Measurements from ENCODE around the gene REST. TPM values are rescaled to one million over a fixed set of nuclear protein-coding genes. Genes with fewer than 3 reads are reported as not detected.
A peak's percentile ranks its signal among the peaks of the same experiment; 100 is the strongest.
"Not testable (repeated sequence)": the region's sequence is repeated elsewhere in the genome, so short reads cannot be mapped to it uniquely, and the experiment has no call there.

REST gene
- total RNA-seq, 5 donors from 2014 or later (not counting 1 experiment from before 2014, with no cell fraction given): 57.0 to 72.1 (median 67.4) TPM

DNA sequence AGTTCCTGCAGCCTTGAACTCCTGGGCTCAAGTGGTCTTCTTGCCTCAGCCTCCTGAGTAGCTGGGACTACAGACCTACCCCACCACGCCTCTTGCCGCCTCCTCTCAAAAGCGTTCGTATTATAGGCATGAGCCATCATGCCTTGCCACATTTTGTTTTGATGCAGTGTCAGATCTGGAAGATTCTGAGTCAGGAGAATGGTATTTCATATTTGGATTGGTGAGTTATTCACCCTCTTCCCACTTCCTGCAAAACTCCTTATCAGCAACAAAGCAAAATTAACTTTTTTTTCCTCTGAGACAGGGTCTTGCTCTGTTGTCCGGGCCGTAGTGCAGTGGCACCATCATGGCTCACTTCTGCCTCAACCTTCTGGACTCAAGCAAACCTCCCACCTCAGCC, 29.6 kb downstream of the REST start:
- H3K27ac Mint-ChIP-seq: peak overlapping the region in 1 of 2 donors; percentile 14
- Histone ChIP-seq H3K36me3 (ENCODE audit: control insufficient read depth in 2 of 2, extremely low read depth in 1 of 2, insufficient read depth in 1 of 2, low read length in 1 of 2) (peaks cover 12 to 17% of the 10 kb centered on the region in 2 donors), H3K4me1 (ENCODE audit: control insufficient read depth in 1 of 2, extremely low read depth in 1 of 2, insufficient read depth in 2 of 2, low read length in 2 of 2) (no peaks in the 10 kb centered on the region), H3K27me3 (replicated peaks in 1 of 2; ENCODE audit: control insufficient read depth in 2 of 2, extremely low read depth in 1 of 2, insufficient read depth in 2 of 2, low read length in 1 of 2) (no peaks in the 10 kb centered on the region), H3K4me3 (ENCODE audit: control insufficient read depth in 1 of 2, extremely low read depth in 1 of 2, low read length in 1 of 2) (no peak overlapping the region), H3K9me3 (no peaks in the 10 kb centered on the region), H3K27ac (ENCODE audit: low read length) (no peak overlapping the region)
- POLR2A ChIA-PET: no interaction called here
- WGBS (ENCODE audit: insufficient coverage): 95% methylated on average over 2 of the region's 6 CpGs
- no peak for ATAC-seq (replicated peaks in 1 of 4)
- peaks cover 13 to 18% (median 16%) of the 10 kb centered on the region in 3 donors for H3K4me1 Mint-ChIP-seq
- no peak for DNase-seq
- H3K9me3 Mint-ChIP-seq: no peaks in the 10 kb centered on the region
- peaks cover 29% of the 10 kb centered on the region for H3K36me3 Mint-ChIP-seq
- CTCF ChIA-PET: no interaction called here
- no peak overlapping the region for H3K4me3 Mint-ChIP-seq
- H3K27me3 Mint-ChIP-seq: no peaks in the 10 kb centered on the region

DNA sequence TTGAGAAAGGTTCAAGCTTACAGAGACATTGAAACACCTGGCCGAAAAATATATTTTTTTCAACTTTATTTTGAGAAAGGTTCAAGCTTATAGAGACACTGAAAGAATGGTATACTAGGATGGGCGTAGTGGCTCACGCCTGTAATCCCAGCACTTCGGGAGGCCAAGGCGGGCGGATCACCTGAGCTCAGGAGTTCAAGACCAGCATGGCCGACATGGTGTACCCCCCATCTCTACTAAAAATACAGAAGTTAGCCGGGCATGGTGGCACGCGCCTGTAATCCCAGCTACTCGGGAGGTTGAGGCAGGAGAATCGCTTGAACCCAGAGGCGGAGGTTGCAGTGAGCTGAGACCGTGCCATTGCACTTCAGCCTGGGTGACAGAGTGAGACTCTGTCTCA, 32.1 kb downstream of the REST start:
- CTCF ChIA-PET; H3K27ac Mint-ChIP-seq; H3K4me3 Mint-ChIP-seq; H3K27ac ChIP-seq (ENCODE audit: low read length); H3K9me3 ChIP-seq; DNase-seq; H3K4me3 ChIP-seq (ENCODE audit: control insufficient read depth in 1 of 2, extremely low read depth in 1 of 2, low read length in 1 of 2); H3K4me1 ChIP-seq (ENCODE audit: control insufficient read depth in 1 of 2, extremely low read depth in 1 of 2, insufficient read depth in 2 of 2, low read length in 2 of 2); H3K27me3 ChIP-seq (replicated peaks in 1 of 2; ENCODE audit: control insufficient read depth in 2 of 2, extremely low read depth in 1 of 2, insufficient read depth in 2 of 2, low read length in 1 of 2); H3K4me1 Mint-ChIP-seq; H3K9me3 Mint-ChIP-seq; ATAC-seq (replicated peaks in 1 of 4); H3K27me3 Mint-ChIP-seq; POLR2A ChIA-PET: not testable (repeated sequence)
- whole genome bisulfite sequencing (ENCODE audit: insufficient coverage): 100% methylated on average over 4 of the region's 14 CpGs
- H3K36me3 ChIP-seq (ENCODE audit: control insufficient read depth in 2 of 2, extremely low read depth in 1 of 2, insufficient read depth in 1 of 2, low read length in 1 of 2): peaks cover 12 to 17% of the 10 kb centered on the region in 2 donors
- peaks cover 25% of the 10 kb centered on the region for H3K36me3 Mint-ChIP-seq

DNA sequence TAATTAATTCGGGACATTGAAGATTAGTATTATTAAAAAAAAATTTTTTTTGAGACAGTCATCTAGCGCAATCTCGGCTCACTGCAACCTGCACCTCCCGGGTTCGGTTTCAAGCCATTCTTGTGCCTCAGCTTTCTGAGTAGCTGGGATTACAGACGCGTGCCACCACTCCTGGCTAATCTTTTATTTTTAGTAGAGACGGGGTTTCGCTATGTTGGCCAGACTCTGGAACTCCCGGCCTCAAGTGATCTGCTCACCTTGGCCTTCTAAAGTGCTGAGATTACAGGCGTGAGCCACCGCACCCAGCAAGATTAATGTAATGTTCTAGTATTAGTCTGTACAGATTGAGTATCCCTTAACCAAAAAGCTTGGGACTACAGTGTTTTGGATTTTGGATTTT, 32.7 kb downstream of the REST start:
- Mint-ChIP-seq H3K27ac (no peak overlapping the region), H3K36me3 (peaks cover 25% of the 10 kb centered on the region), H3K27me3 (no peaks in the 10 kb centered on the region), H3K4me1 (peaks cover 0 to 6% (median 1%) of the 10 kb centered on the region in 3 donors), H3K4me3 (no peak overlapping the region), H3K9me3 (no peaks in the 10 kb centered on the region)
- ChIA-PET CTCF (no interaction called here), POLR2A (no interaction called here)
- no peaks in the 10 kb centered on the region for H3K9me3 ChIP-seq
- no peak overlapping the region for H3K4me3 ChIP-seq (ENCODE audit: control insufficient read depth in 1 of 2, extremely low read depth in 1 of 2, low read length in 1 of 2)
- ATAC-seq (replicated peaks in 1 of 4): no peak
- no peak for DNase-seq
- no peaks in the 10 kb centered on the region for H3K4me1 ChIP-seq (ENCODE audit: control insufficient read depth in 1 of 2, extremely low read depth in 1 of 2, insufficient read depth in 2 of 2, low read length in 2 of 2)
- no peaks in the 10 kb centered on the region for H3K27me3 ChIP-seq (replicated peaks in 1 of 2; ENCODE audit: control insufficient read depth in 2 of 2, extremely low read depth in 1 of 2, insufficient read depth in 2 of 2, low read length in 1 of 2)
- H3K36me3 ChIP-seq (ENCODE audit: control insufficient read depth in 2 of 2, extremely low read depth in 1 of 2, insufficient read depth in 1 of 2, low read length in 1 of 2): peaks cover 12 to 17% of the 10 kb centered on the region in 2 donors
- 96% methylated on average over 5 of the region's 12 CpGs for WGBS (ENCODE audit: insufficient coverage)
- no peak overlapping the region for H3K27ac ChIP-seq (ENCODE audit: low read length)

DNA sequence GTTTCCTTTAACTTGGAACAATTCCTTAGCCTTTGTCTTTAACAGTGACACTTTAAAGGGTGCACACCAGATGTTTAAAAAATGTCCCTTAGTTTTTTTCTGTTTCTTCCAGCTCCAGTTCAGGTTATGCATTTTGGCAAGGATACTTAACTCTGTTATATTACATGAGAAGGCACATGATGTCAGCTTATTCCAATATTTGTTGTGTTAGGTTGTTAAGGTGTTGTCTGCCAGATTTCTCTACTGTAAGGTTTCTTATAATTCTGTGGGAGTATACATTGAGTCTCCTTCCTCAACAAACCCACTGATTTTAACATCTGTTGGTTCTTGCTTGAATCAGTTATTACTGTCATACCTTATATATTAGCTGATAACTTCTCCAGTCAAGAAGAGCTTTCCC, 33.3 kb downstream of the REST start:
- H3K4me1 ChIP-seq (ENCODE audit: control insufficient read depth in 1 of 2, extremely low read depth in 1 of 2, insufficient read depth in 2 of 2, low read length in 2 of 2): no peaks in the 10 kb centered on the region
- Mint-ChIP-seq H3K36me3 (peaks cover 25% of the 10 kb centered on the region), H3K27ac (no peak overlapping the region), H3K27me3 (no peaks in the 10 kb centered on the region), H3K4me3 (no peak overlapping the region), H3K9me3 (no peaks in the 10 kb centered on the region), H3K4me1 (peaks cover 0 to 6% (median 1%) of the 10 kb centered on the region in 3 donors)
- no peaks in the 10 kb centered on the region for H3K27me3 ChIP-seq (replicated peaks in 1 of 2; ENCODE audit: control insufficient read depth in 2 of 2, extremely low read depth in 1 of 2, insufficient read depth in 2 of 2, low read length in 1 of 2)
- H3K4me3 ChIP-seq (ENCODE audit: control insufficient read depth in 1 of 2, extremely low read depth in 1 of 2, low read length in 1 of 2): no peak overlapping the region
- DNase-seq: no peak
- CTCF ChIA-PET: interaction anchor here in 1 of 2 donors (0.6 kb wide), 1 partner anchor 834 kb away, joined by 3 read pairs; no protein-coding TSS in a partner anchor
- no peak for ATAC-seq (replicated peaks in 1 of 4)
- no peaks in the 10 kb centered on the region for H3K9me3 ChIP-seq
- peaks cover 12 to 17% of the 10 kb centered on the region in 2 donors for H3K36me3 ChIP-seq (ENCODE audit: control insufficient read depth in 2 of 2, extremely low read depth in 1 of 2, insufficient read depth in 1 of 2, low read length in 1 of 2)
- POLR2A ChIA-PET: no interaction called here
- H3K27ac ChIP-seq (ENCODE audit: low read length): no peak overlapping the region

DNA sequence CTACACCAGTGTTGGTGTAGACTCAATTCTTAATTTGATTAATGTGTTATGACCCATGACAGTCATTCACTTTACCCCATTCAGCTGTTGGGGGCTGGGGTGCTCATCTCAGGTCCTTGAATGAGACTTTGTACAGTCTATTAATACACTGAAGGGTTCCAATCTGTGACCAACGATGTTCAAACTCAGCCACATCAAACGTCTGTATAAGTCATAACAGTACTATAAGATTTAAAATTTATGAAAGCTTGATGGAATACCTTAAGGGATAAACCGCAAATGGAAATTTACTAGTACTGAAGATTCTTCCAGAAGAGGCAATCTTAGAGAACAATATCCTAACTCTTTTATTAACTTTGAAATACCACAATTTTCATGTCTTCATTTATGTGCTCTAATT, 33.7 kb downstream of the REST start:
- Mint-ChIP-seq H3K27me3 (no peaks in the 10 kb centered on the region), H3K27ac (no peak overlapping the region), H3K4me1 (peaks cover 0 to 6% (median 1%) of the 10 kb centered on the region in 3 donors), H3K36me3 (peaks cover 22% of the 10 kb centered on the region), H3K9me3 (no peaks in the 10 kb centered on the region), H3K4me3 (no peak overlapping the region)
- no peak for DNase-seq
- Histone ChIP-seq H3K36me3 (ENCODE audit: control insufficient read depth in 2 of 2, extremely low read depth in 1 of 2, insufficient read depth in 1 of 2, low read length in 1 of 2) (peaks cover 12 to 17% of the 10 kb centered on the region in 2 donors), H3K4me3 (ENCODE audit: control insufficient read depth in 1 of 2, extremely low read depth in 1 of 2, low read length in 1 of 2) (no peak overlapping the region), H3K27me3 (replicated peaks in 1 of 2; ENCODE audit: control insufficient read depth in 2 of 2, extremely low read depth in 1 of 2, insufficient read depth in 2 of 2, low read length in 1 of 2) (no peaks in the 10 kb centered on the region), H3K9me3 (no peaks in the 10 kb centered on the region), H3K27ac (ENCODE audit: low read length) (no peak overlapping the region), H3K4me1 (ENCODE audit: control insufficient read depth in 1 of 2, extremely low read depth in 1 of 2, insufficient read depth in 2 of 2, low read length in 2 of 2) (no peaks in the 10 kb centered on the region)
- ChIA-PET POLR2A (no interaction called here), CTCF (interaction anchor here in 1 of 2 donors (0.6 kb wide), 1 partner anchor 835 kb away, joined by 3 read pairs; no protein-coding TSS in a partner anchor)
- ATAC-seq (replicated peaks in 1 of 4): no peak
- WGBS (ENCODE audit: insufficient coverage): no CpG with 5 or more reads among the region's 3 CpGs

DNA sequence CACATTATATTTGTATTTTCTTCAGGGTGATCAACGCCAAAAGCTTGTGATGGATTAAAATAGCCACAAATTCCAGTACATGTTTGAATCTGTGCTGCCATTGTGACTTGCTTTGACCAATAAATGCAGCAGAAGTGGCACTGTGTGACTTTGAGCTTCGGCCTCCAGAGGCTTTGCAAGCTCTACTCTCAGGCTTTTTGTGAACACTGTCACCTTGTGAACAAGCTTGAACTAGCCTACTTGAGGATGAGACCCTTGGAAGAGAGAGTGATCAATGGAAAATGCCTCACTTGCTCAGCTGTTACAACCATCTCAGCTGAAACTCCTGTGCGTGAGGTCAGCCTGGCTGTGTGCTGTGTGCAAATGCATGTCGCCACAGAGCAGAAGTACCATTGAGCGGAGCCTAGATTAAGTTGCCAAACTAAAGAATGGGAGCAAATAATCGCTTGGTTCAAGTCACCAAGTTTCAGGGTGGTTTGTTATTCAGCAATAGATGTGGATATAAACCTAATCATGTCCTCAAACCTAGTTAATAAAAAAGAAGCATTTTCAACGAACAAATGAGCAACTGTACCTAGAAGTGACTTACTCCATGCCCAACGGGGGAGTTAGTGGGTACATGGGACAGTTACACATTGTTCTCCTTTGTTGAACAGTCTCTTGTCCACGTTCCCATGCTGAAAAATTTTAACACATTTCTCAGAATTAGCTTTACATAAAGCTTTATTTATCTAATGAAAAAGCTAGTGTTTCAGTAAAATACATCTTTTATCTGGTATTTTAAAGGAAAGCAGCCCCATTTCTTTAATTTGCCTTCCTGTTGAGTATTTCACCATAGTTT, 46.2 kb downstream of the REST start:
- DNase-seq (no peak), ATAC-seq (replicated peaks in 1 of 4) (no peak)
- no peak overlapping the region for H3K4me3 ChIP-seq (ENCODE audit: control insufficient read depth in 1 of 2, extremely low read depth in 1 of 2, low read length in 1 of 2)
- H3K27me3 Mint-ChIP-seq: no peaks in the 10 kb centered on the region
- H3K36me3 ChIP-seq (ENCODE audit: control insufficient read depth in 2 of 2, extremely low read depth in 1 of 2, insufficient read depth in 1 of 2, low read length in 1 of 2): no peaks in the 10 kb centered on the region
- WGBS (ENCODE audit: insufficient coverage): 92% methylated on average over 4 of the region's 9 CpGs
- H3K9me3 Mint-ChIP-seq: no peaks in the 10 kb centered on the region
- H3K27ac Mint-ChIP-seq: no peak overlapping the region
- H3K27me3 ChIP-seq (replicated peaks in 1 of 2; ENCODE audit: control insufficient read depth in 2 of 2, extremely low read depth in 1 of 2, insufficient read depth in 2 of 2, low read length in 1 of 2): no peaks in the 10 kb centered on the region
- no peaks in the 10 kb centered on the region for H3K4me1 ChIP-seq (ENCODE audit: control insufficient read depth in 1 of 2, extremely low read depth in 1 of 2, insufficient read depth in 2 of 2, low read length in 2 of 2)
- H3K4me3 Mint-ChIP-seq: no peak overlapping the region
- H3K36me3 Mint-ChIP-seq: no peaks in the 10 kb centered on the region
- H3K27ac ChIP-seq (ENCODE audit: low read length): no peak overlapping the region
- H3K9me3 ChIP-seq: no peaks in the 10 kb centered on the region
- ChIA-PET CTCF (interaction anchor here (0.5 to 0.7 kb wide), 2 partner anchors 9 kb away, joined by 3 to 4 read pairs; no protein-coding TSS in a partner anchor), POLR2A (no interaction called here)
- H3K4me1 Mint-ChIP-seq: no peaks in the 10 kb centered on the region

Measured in T-cell (primary cell).